ENCODE data around the gene CAPN12.

GRCh38 chr19:38720559-38721236, 23.6 kb downstream of the CAPN12 start:
- no peak for TF ChIP-seq CTCF (conservative IDR thresholded peaks at IDR 0.05; ENCODE audit: low read depth, low read length)
- no peak for TF ChIP-seq EZH2 (IDR thresholded peaks at IDR 0.05; ENCODE audit: borderline replicate concordance, low read depth, low read length, poor library complexity, severe bottlenecking)
